C4-2B (cell line): ENCODE data around the gene HYAL1.

Source experiments
- ZFX ChIP-seq: fragments of 450-650 bp; IDR thresholded peaks from 2 replicates; pipeline ENCODE4 v1.6.1; 2017
- TF ChIP-seq, protein P1 (sequence below): fragments of 450-650 bp; conservative IDR thresholded peaks from 2 replicates; pipeline ENCODE4 v1.5.1; 2017; ENCODE audit warnings: mild to moderate bottlenecking

DNA sequence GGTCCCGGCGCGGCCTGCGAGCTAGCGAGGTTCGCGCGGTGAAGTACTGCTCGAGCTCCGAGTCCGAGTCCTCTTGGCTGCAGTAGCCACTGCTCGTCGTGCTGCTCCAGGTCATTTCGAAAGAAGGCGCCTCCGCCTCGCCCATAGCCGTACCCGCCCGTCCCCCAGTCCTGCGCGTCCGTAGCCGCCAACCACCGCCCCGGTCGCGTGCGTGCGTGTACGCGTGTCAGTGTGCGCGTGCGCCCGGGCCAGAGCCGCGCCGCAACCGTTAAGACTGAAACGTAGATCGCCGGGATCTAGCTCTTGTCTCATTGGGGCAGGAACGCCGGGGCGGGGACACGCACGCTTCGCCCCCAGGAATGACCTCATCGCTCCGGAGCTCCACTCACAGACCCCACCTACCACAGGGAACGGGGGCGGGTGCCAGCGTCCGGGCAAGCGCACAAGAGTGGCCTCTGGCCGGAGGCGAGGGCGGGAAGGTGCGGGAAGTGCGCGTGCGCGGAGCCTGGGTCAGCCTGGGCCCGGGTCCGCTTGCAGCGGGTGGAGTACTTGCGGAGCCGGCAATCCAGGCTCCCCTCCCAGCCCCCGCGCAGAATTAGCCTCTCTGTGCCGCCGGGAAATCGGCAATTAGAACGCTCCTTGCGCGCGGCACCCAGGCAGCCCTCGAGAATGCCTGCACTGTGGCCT, 33.9 kb upstream of the HYAL1 start:
- TF ChIP-seq, protein P1, sequence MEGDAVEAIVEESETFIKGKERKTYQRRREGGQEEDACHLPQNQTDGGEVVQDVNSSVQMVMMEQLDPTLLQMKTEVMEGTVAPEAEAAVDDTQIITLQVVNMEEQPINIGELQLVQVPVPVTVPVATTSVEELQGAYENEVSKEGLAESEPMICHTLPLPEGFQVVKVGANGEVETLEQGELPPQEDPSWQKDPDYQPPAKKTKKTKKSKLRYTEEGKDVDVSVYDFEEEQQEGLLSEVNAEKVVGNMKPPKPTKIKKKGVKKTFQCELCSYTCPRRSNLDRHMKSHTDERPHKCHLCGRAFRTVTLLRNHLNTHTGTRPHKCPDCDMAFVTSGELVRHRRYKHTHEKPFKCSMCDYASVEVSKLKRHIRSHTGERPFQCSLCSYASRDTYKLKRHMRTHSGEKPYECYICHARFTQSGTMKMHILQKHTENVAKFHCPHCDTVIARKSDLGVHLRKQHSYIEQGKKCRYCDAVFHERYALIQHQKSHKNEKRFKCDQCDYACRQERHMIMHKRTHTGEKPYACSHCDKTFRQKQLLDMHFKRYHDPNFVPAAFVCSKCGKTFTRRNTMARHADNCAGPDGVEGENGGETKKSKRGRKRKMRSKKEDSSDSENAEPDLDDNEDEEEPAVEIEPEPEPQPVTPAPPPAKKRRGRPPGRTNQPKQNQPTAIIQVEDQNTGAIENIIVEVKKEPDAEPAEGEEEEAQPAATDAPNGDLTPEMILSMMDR: no peak
- TF ChIP-seq ZFX: no peak
